NCI-H146 (cell line): ENCODE measurements around the gene TRIM2.
A peak's percentile ranks its signal among the peaks of the same experiment; 100 is the strongest.

Experiments
- DNase-seq: peaks from one replicate; lab custom pipeline; 2025; lab: John Stamatoyannopoulos, UW

Gene TRIM2

GRCh38 chr4:153275380-153276276 is 71.4 kb downstream of the TRIM2 start:
- DNase-seq = no peak

GRCh38 chr4:153276971-153277370 is 72.7 kb downstream of the TRIM2 start:
- no peak for DNase-seq

- DNase-seq = peak; percentile 28
Measured at GRCh38 chr4:153281476-153281875, 77.2 kb downstream of the TRIM2 start.

- no peak for DNase-seq
Measured at GRCh38 chr4:153282023-153282422, 77.8 kb downstream of the TRIM2 start.

- DNase-seq = no peak
Measured at GRCh38 chr4:153283260-153283659, 79.0 kb downstream of the TRIM2 start.

- no peak for DNase-seq
Measured at GRCh38 chr4:153290134-153290533, 85.9 kb downstream of the TRIM2 start.

- DNase-seq = no peak
Measured at GRCh38 chr4:153291562-153291961, 87.3 kb downstream of the TRIM2 start.

GRCh38 chr4:153292897-153293741 is 88.9 kb downstream of the TRIM2 start:
- DNase-seq = no peak

- no peak for DNase-seq
Measured at GRCh38 chr4:153293742-153294057, 89.5 kb downstream of the TRIM2 start.

- DNase-seq = no peak
Measured at GRCh38 chr4:153294631-153295030, 90.4 kb downstream of the TRIM2 start.

GRCh38 chr4:153295131-153295755 is 91.0 kb downstream of the TRIM2 start:
- no peak for DNase-seq

GRCh38 chr4:153296040-153296823 is 92.0 kb downstream of the TRIM2 start:
- DNase-seq = no peak

- DNase-seq = no peak
Measured at GRCh38 chr4:153297116-153297515, 92.9 kb downstream of the TRIM2 start.

GRCh38 chr4:153310793-153311192 is 106.5 kb downstream of the TRIM2 start:
- no peak for DNase-seq

- DNase-seq = no peak
Measured at GRCh38 chr4:153314915-153315314, 110.7 kb downstream of the TRIM2 start.

- DNase-seq = peak; percentile 9
Measured at GRCh38 chr4:153318696-153319320, 114.6 kb downstream of the TRIM2 start.

GRCh38 chr4:153322791-153323190 is 118.5 kb downstream of the TRIM2 start:
- DNase-seq = no peak

GRCh38 chr4:153324046-153324445 is 119.8 kb downstream of the TRIM2 start:
- DNase-seq = no peak

- no peak for DNase-seq
Measured at GRCh38 chr4:153325558-153325957, 121.3 kb downstream of the TRIM2 start.

GRCh38 chr4:153326513-153326912 is 122.3 kb downstream of the TRIM2 start:
- DNase-seq = no peak

- no peak for DNase-seq
Measured at GRCh38 chr4:153327247-153327646, 123.0 kb downstream of the TRIM2 start.
